ENCODE data around the gene LAMTOR2. TPM values are rescaled to one million over a fixed set of nuclear protein-coding genes. Genes with fewer than 3 reads are reported as not detected.

The LAMTOR2 gene
- total RNA-seq, 3 donors from 2014 or later: 56.6 to 62.3 (median 59.2) TPM

DNA sequence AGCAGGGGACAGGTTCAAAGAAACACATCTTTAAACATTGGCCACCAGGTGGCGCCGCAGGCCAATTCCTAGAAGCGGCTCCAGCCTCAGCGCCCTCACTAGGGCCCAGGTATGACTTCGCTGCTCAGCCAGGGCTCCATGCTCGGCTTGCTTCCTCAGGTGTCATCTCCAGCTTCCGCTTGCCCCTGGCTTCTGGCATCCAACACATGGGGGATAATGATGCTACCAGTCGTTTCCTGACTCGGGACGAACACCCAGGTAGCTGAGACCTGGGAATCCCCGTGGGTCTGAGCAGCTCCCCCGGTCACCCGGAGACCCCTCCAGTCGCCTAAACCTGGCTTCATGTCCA, 36.2 kb downstream of the LAMTOR2 start:
- Mint-ChIP-seq H3K27me3 (ENCODE audit: low read depth) (peaks cover 21% of the 10 kb centered on the region), H3K4me1 (ENCODE audit: low read depth) (peaks cover 4% of the 10 kb centered on the region), H3K36me3 (ENCODE audit: insufficient read depth) (no peaks in the 10 kb centered on the region), H3K9me3 (no peaks in the 10 kb centered on the region), H3K4me3 (no peak overlapping the region)
- DNase-seq (peak; percentile 93), ATAC-seq (peak; percentile 99)

DNA sequence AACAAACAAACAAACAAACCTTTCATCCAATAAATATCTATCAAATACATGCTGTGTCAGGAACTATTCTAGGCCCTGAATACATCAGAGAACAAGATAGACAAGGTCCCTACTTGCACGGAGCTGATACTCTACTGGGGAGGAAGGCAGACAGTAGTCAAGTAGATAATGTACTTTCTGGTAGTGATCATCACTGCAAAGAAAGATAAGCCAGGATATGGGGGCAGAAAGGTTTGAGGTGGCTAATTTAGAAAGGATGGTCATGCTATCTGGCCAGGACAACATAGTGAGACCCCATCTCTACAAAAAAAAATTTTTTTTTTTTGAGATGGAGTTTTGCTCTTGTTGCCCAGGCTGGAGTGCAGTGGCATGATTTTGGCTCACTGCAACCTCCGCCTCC, 37.0 kb downstream of the LAMTOR2 start:
- Mint-ChIP-seq H3K9me3 (no peaks in the 10 kb centered on the region), H3K4me1 (ENCODE audit: low read depth) (peaks cover 12% of the 10 kb centered on the region), H3K36me3 (ENCODE audit: insufficient read depth) (no peaks in the 10 kb centered on the region), H3K4me3 (no peak overlapping the region), H3K27me3 (ENCODE audit: low read depth) (peaks cover 13% of the 10 kb centered on the region)
- DNase-seq: no peak
- no peak for ATAC-seq

DNA sequence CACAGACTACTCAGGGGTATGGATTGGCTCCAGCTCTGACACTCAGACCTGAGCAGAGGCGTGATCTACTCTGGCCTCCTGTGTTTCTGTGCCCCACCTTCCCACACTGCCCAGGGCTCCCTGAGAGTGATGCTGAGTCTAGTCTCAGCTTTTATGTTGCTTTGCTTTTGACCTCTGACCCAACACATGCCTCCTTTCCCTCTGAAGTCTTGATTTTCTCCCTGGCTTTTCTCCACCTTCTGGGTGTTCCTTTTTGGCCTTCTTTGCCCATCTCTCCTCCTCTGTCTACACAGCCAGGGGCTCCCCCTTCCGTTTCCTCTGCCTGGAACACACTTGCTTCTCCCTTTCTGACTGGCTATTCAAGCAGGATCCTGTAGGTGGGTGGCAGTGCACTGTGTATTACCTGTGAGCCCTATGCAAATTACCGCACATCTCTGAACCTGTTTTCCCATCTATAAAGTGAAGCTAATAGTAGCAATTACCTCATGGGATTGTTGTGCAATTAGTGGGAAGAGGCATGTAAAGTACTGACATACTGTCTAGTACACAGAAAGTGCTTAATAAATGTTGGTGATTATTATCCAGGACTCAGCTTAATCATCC, 41.4 kb downstream of the LAMTOR2 start:
- ATAC-seq: no peak
- Mint-ChIP-seq H3K36me3 (ENCODE audit: insufficient read depth) (no peaks in the 10 kb centered on the region), H3K4me3 (peak overlapping the region; percentile 51), H3K9me3 (no peaks in the 10 kb centered on the region), H3K27me3 (ENCODE audit: low read depth) (no peaks in the 10 kb centered on the region), H3K4me1 (ENCODE audit: low read depth) (peaks cover 45% of the 10 kb centered on the region)
- DNase-seq: no peak

DNA sequence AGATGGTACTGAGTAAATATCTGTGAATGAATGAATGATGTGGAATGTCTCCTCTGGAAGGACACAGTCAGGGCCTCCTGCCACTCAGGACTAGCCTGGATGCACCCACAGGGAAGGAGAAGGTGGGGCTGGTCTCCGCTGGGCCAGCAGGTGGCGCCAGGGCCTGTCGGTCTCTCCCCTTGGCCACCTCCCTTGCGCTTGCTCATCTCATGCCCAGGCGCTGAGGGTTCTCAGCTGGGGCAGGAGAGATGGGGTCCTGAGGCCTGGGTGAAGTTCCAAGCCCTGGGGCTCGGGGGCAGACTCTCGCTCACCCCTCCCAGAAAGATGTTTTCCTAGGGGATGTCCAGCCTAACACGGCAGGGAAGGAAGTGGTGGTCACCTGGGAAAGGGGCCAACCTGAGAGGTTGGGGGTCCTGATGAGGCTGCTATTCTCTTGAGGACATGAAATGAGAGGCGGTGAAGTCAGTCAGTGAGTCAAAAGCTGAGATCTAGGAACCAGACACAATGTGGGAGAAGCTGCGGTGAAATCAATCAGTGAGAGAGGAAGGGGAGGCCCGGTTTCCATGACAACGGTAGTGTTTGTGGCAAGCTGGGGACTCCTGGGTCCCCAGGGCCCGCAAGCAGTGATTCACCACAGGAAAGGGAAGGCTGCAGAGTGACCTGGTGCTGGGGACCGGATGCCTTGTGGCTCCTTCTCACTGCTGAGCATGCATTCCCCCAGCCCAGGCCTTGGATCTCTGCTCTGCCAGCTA, 42.2 kb downstream of the LAMTOR2 start:
- Mint-ChIP-seq H3K9me3 (no peaks in the 10 kb centered on the region), H3K27me3 (ENCODE audit: low read depth) (peaks cover 2% of the 10 kb centered on the region), H3K4me3 (peak overlapping the region; percentile 51), H3K36me3 (ENCODE audit: insufficient read depth) (no peaks in the 10 kb centered on the region), H3K4me1 (ENCODE audit: low read depth) (peaks cover 46% of the 10 kb centered on the region)
- DNase-seq (peak; percentile 86), ATAC-seq (peak; percentile 83 to 84)

DNA sequence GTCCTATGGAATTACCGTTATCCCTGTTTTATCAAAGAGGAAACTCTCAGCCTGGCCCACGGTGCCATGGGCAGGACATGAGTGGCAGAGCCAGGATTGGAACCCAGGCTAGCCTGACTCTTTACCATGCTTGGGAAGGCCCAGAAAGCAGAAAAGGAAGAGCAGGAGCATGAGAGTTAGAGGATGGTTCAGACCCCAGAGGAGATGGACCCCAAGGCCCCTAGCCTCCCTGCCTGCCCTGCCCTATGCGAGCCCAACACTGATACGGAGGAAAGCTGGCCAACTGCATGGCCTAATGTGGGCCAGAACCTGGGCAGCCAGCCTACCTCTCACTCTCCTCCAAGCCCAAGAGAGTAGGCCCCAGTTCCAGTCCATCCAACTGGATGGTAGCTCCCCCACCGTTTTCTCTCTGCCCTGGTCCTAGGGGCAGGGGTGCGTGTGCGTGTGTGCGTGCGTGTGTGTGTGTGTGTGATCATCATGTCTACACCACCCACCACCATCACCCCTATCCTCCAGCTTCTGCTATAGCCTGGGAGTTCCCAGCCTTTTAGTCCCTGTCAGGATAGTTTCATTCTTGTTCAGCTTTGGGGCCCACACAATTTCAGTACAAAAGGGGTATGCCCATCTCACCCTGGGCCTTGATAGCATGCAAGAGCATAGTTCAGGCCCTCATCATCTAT, 43.1 kb downstream of the LAMTOR2 start:
- Mint-ChIP-seq H3K4me3 (peak overlapping the region; percentile 51), H3K27me3 (ENCODE audit: low read depth) (peaks cover 2% of the 10 kb centered on the region), H3K4me1 (ENCODE audit: low read depth) (peaks cover 46% of the 10 kb centered on the region), H3K36me3 (ENCODE audit: insufficient read depth) (no peaks in the 10 kb centered on the region), H3K9me3 (no peaks in the 10 kb centered on the region)
- DNase-seq (no peak), ATAC-seq (peak; percentile 41 to 43)

DNA sequence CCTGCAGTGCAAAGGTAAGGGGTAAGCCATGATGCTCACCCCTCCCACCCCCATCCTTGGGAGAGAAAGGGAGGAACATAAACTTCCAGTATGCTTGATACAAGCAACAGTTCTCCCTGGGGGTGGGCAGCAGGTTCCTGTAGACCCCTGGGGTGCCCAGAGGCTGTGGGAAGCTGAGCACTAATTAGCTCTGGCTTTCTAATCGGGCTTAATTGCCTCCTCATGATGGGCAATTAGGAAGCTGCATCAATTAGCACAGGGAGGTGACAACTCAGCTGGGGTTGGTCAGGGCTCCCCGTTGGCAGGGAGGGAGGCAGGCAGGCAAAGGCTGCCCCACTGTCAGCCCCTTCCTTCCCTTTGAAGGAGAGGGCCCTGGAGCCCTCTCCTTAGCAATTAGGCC, 44.2 kb downstream of the LAMTOR2 start:
- ATAC-seq (no peak), DNase-seq (no peak)
- no peaks in the 10 kb centered on the region for H3K9me3 Mint-ChIP-seq
- H3K27me3 Mint-ChIP-seq (ENCODE audit: low read depth): peaks cover 2% of the 10 kb centered on the region
- no peak overlapping the region for H3K4me3 Mint-ChIP-seq
- peaks cover 56% of the 10 kb centered on the region for H3K4me1 Mint-ChIP-seq (ENCODE audit: low read depth)
- H3K36me3 Mint-ChIP-seq (ENCODE audit: insufficient read depth): no peaks in the 10 kb centered on the region

DNA sequence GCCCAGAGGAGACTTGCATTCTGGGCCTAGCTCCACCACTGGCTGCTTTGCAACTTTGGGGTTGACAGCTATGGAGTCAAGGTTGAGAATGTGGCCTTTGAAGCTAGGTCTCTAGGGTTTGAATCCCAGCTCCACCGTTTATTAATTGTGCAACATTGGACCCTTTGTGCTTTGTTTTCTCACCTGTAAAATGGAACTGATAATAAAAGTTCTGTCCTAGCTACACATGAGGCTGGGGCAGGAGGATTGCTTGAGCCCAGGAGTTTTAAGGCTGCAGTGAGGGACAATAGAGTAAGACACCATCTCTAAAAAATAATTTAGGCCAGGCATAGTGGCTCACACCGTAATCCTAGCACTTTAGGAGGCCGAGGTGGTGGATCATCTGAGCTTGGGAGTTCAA, 44.7 kb downstream of the LAMTOR2 start:
- DNase-seq: no peak
- H3K4me1 Mint-ChIP-seq (ENCODE audit: low read depth): peaks cover 61% of the 10 kb centered on the region
- no peaks in the 10 kb centered on the region for H3K9me3 Mint-ChIP-seq
- no peak for ATAC-seq
- no peaks in the 10 kb centered on the region for H3K36me3 Mint-ChIP-seq (ENCODE audit: insufficient read depth)
- no peak overlapping the region for H3K4me3 Mint-ChIP-seq
- peaks cover 2% of the 10 kb centered on the region for H3K27me3 Mint-ChIP-seq (ENCODE audit: low read depth)

DNA sequence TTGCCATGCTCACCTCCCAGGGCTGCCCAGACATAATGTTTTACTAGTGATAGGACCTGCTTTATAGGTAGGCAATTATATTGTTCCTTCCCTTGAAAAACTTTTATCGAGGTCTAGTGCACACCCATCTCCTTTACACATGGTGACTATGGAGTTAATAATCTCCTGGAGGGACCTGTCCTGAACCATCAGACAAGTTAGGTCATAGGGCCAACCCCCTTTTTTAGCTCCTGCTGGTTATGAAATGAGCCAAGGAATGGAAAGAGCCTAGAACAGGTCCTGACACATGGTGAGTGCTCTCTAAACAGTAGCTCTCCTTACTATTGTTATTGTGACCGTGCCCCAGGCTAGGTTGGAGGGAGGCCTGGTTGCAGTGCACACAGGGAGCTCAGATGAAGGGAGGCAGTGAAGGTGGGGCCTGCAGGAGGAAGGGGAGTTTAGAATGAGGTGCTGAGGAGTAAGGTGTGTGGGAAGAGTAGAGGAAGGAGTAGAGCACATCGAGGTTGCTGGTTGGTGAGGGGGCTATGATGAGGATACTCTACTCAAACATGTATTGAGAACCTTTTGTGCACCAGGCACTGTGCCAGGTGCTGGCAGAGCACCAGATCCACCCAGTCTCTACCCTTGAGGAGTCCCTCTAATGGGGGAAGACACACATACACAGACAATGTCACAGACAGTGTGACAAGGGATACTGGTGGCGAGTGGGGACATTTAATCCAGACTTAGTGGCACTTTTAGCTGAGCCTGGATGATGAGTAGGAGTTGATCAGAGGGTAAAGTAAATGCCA, 45.8 kb downstream of the LAMTOR2 start:
- ATAC-seq (no peak), DNase-seq (no peak)
- H3K9me3 Mint-ChIP-seq: no peaks in the 10 kb centered on the region
- peaks cover 2% of the 10 kb centered on the region for H3K27me3 Mint-ChIP-seq (ENCODE audit: low read depth)
- no peak overlapping the region for H3K4me3 Mint-ChIP-seq
- no peaks in the 10 kb centered on the region for H3K36me3 Mint-ChIP-seq (ENCODE audit: insufficient read depth)
- H3K4me1 Mint-ChIP-seq (ENCODE audit: low read depth): peaks cover 73% of the 10 kb centered on the region

DNA sequence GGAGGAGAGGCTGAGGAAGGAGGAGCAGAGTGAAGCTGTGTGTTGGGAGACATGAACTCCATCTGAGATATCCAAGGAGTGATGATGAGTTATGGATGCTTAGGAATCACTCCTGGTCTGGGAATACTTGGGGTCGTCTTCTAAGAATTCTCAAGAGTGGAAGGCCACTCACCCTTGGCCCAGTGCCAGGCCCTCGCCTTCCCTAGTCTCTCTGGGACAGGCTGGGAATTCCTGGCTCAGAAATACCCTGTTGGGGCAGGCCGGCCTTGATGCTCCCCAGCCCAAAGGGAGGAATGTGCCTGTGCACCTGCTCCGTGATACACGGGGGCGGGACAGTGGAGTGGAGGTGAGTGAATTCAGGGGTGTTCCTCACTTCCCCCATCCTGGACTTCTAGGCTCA, 47.3 kb downstream of the LAMTOR2 start:
- H3K27me3 Mint-ChIP-seq (ENCODE audit: low read depth): peaks cover 2% of the 10 kb centered on the region
- no peaks in the 10 kb centered on the region for H3K9me3 Mint-ChIP-seq
- H3K4me1 Mint-ChIP-seq (ENCODE audit: low read depth): peaks cover 72% of the 10 kb centered on the region
- no peaks in the 10 kb centered on the region for H3K36me3 Mint-ChIP-seq (ENCODE audit: insufficient read depth)
- DNase-seq (no peak), ATAC-seq (no peak)
- H3K4me3 Mint-ChIP-seq: no peak overlapping the region

DNA sequence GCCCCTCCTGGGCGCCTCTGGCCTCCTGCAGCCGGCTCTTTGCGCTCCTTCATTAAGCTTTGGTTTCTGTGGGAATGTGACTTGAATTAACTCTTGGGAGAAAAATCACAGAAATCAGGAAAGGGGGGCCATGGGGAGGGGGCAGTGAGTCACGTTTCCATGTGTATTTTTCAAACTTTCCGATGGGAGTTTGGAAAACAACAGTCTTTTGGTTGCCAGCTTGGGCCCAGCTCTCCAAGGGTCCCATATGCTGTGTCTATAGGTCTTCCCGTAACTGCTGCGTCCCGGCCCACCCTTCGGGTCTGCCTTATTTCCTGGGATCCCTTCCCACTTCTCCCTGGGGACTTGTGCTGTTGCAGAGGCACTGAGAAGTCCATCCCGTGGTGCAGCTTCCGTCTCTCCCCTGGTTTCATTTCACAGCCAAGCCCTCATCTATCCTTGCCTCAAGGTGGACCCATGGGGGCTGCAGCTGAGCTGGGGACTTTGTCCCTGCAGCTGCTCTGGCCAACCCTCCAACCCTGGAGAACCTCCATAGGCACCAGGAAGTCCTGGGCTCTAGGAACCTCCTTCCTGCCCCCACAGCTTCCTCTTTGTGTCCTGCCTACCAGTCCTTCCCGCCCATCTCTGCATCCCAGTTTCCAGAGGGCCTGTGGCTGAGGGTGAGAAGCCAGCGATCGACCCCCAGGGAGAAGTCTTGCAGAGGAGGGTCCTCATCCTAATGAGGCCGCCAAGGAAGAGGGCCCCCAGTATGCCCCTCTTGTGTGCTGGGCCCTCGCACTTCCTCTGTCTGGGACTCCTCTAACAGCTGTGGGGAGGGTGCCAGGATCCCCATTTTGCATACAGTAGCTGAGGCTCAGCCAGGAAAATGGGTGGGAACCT, 48.3 kb downstream of the LAMTOR2 start:
- DNase-seq: no peak
- Mint-ChIP-seq H3K9me3 (no peaks in the 10 kb centered on the region), H3K27me3 (ENCODE audit: low read depth) (peaks cover 2% of the 10 kb centered on the region), H3K4me3 (no peak overlapping the region), H3K4me1 (ENCODE audit: low read depth) (peaks cover 69% of the 10 kb centered on the region), H3K36me3 (ENCODE audit: insufficient read depth) (no peaks in the 10 kb centered on the region)
- ATAC-seq: no peak

DNA sequence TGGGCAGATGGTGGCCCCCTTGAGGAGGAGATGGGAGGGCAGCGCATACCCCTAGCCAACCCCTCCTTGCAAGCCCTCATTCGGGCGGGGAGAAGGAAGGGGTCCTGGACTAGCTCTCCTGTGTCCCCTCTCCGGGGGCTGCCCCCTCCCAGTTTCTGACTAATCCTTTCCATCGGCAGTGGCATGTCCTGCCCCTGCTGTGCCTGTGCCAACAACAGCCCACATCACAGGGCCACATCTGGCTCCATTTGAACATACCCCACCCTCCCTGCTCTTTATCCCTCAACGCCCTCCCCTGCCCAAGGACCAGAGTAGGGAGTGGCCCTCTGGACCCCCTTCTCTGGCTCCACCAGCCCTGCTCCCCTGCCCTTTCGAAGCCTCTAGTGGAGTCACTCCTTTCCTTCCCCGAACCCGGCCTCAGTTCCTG, 49.0 kb downstream of the LAMTOR2 start:
- no peaks in the 10 kb centered on the region for H3K36me3 Mint-ChIP-seq (ENCODE audit: insufficient read depth)

DNA sequence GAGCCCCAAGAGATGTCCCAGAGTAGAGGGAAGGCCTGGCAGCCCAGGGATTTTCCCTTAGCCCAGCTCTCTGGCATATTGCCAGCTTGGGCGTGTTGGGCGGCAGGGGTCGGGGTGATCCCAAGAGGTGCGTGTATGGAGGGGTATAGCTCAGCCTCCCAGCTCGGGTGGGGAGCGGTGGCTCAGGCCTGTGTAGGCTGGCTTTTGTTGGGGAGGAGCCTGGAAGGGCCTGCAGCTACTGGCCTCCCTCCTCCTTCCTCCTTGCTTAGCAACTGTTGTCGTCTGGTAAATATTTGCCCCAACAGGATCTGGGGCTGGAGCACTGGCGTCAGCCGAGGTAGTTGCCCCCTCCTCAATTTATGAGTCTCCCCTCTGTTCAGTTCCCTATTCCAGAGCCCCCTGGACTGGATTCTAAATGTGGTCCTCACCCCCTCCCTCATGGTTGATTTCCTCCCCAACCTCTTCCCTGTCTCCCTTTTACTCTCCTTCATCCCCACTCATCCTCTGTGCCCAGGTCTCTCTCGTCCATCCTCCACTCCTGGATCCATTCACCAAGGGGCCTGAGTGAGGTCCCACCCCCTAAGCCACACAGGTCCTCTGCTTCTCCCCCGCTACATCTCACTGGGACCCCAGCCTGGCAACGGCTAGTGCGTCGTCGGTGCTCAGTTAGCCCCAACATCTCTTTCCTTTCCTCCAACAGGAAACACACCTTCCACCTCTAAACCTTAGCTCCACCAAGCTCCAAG, 49.7 kb downstream of the LAMTOR2 start:
- no peaks in the 10 kb centered on the region for H3K9me3 Mint-ChIP-seq
- H3K27me3 Mint-ChIP-seq (ENCODE audit: low read depth): peaks cover 2% of the 10 kb centered on the region
- DNase-seq: no peak
- H3K36me3 Mint-ChIP-seq (ENCODE audit: insufficient read depth): no peaks in the 10 kb centered on the region
- no peak for ATAC-seq
- peak overlapping the region; percentile 24 for H3K4me3 Mint-ChIP-seq
- H3K4me1 Mint-ChIP-seq (ENCODE audit: low read depth): peaks cover 59% of the 10 kb centered on the region

More for the DNA sequence above, 49.0 kb downstream of the LAMTOR2 start:
- Mint-ChIP-seq H3K9me3 (no peaks in the 10 kb centered on the region), H3K4me1 (ENCODE audit: low read depth) (peaks cover 62% of the 10 kb centered on the region), H3K4me3 (peak overlapping the region; percentile 24), H3K27me3 (ENCODE audit: low read depth) (peaks cover 2% of the 10 kb centered on the region)
- no peak for DNase-seq
- ATAC-seq: no peak
